HFF-Myc (cell line): Measurements from ENCODE around the gene DOCK4.

ENCODE experiments used
- DNase-seq: peaks from one replicate; pipeline ENCODE4 v3.0.0-alpha.2; 2011; ENCODE audit warnings: low read depth; ENCODE audit errors: extremely low read depth
- H3K4me3 ChIP-seq: replicated peaks from 2 replicates; pipeline ENCODE4 v1.5.1; 2011; ENCODE audit warnings: low read depth, mild to moderate bottlenecking, control low read depth, low read length
- TF ChIP-seq, protein P1 (sequence below): IDR thresholded peaks from 2 replicates; pipeline ENCODE4 v1.5.1; 2012; ENCODE audit warnings: mild to moderate bottlenecking, low read depth, low read length, control low read depth; ENCODE audit errors: missing control alignments

The DOCK4 gene

DNA sequence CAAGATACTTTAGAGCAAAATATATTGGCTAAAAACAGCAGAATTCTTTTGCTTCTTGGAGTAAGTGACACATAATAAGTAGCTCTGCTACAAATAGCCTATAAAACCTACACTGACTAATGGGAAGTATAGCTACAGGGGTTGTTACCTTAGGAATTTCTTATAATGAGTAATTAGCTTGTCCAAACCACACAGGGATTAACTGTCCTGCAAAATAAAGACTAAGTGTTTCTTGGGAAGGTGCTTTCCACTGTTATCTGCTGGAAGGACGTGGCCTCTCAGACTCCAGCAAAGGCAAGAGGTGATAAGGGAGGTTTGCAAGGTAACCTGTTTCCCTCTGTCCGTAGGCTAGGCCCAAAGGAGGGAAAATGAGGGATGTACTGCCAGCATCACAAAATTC, 302.4 kb downstream of the DOCK4 start:
- DNase-seq: no peak
- H3K4me3 ChIP-seq: no peak overlapping the region
- TF ChIP-seq, protein P1, sequence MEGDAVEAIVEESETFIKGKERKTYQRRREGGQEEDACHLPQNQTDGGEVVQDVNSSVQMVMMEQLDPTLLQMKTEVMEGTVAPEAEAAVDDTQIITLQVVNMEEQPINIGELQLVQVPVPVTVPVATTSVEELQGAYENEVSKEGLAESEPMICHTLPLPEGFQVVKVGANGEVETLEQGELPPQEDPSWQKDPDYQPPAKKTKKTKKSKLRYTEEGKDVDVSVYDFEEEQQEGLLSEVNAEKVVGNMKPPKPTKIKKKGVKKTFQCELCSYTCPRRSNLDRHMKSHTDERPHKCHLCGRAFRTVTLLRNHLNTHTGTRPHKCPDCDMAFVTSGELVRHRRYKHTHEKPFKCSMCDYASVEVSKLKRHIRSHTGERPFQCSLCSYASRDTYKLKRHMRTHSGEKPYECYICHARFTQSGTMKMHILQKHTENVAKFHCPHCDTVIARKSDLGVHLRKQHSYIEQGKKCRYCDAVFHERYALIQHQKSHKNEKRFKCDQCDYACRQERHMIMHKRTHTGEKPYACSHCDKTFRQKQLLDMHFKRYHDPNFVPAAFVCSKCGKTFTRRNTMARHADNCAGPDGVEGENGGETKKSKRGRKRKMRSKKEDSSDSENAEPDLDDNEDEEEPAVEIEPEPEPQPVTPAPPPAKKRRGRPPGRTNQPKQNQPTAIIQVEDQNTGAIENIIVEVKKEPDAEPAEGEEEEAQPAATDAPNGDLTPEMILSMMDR: no peak

DNA sequence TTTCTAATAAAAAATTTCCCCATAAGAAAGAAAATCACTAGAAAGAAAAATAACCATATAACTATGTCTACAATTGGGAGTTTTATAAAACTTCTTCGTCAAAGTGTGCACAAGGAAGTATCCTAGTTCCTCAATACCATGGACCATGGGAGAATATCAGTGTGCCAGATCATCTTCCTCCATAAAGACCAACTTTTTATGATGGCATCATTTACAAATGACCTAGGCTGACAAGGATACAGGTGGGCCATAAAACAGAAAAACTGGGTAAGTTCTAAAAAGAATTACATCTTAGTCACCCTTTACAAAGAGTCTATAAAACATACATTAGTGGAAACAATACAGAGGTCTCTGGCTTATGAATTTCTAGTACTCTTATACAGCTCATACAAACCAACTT, 303.2 kb downstream of the DOCK4 start:
- DNase-seq: no peak
- no peak overlapping the region for H3K4me3 ChIP-seq
- TF ChIP-seq, protein P1: no peak

DNA sequence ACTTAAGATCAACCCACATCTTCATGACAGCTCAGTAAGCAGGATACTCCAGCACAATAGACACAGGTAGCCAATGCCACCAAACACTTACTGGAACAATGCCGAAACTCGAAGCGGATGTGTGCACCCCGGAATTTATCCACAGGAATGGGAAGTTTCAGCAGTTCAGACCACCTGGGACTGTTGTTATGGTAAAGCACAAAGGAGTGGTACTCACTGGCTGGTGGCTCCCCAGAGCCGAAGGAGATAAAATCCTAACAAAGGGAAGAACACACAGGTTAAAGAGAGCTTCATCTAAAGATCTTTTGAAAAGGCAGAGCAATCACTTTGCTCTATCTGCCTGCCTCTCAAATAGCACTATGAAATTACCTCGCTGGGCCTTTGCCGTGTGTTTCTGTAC, 305.9 kb downstream of the DOCK4 start:
- TF ChIP-seq, protein P1: no peak
- no peak overlapping the region for H3K4me3 ChIP-seq
- no peak for DNase-seq

DNA sequence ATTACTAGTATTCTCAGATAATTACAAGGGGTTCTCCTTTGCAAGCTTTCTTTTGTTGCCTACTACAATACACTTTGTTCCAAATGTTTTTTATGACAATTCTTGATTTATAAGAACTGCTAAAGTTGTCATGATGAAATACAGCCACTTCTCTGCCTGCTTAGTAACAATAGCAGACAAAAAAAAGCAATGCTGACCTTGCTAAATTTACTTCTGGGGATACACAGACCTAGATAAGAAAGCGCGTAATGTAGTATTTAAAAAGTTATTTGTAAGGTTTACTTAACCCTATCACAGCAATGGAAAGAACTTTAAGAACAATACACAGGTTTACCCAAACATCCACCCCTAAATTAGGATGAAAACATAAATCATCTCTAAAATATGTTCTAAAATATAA, 311.1 kb downstream of the DOCK4 start:
- TF ChIP-seq, protein P1: no peak
- H3K4me3 ChIP-seq: no peak overlapping the region
- no peak for DNase-seq

DNA sequence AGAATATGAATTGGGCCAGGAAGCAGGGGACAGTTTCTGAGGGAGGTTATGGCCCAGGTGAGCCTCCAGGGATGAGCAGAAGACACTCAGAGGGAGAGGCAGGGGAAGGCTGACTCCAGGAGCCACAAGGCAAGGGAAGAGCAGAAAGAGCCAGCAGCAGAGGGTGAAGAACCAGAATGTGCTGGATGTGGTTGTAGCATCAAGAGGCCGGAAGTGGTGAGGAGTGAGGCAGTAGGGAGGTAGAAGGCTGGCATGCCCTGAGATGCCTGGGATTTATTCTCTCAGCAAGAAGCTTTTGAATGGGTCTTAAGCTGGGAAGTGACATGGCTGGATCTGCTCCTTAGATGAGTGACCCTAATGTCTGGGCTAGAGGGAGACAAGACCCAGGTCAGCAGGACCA, 311.7 kb downstream of the DOCK4 start:
- DNase-seq: no peak
- TF ChIP-seq, protein P1: no peak
- H3K4me3 ChIP-seq: no peak overlapping the region

DNA sequence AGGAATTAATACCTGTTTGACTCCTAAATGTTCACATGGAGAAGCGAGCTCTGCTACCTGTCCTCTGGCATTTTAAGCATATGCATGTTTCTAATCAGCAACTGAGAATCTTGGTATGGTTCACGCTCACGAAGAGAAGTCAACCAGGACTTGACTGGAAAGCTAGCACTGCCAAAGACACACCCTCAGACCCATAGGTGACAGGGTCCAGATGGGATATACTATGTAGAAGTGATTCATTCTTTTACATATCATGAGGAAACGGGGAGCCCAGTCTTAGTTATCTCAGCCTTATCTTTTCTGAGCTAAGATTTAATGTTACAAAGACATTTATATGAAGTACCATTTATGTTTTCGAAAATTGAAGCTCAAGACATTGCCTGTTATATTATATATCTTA, 313.0 kb downstream of the DOCK4 start:
- no peak overlapping the region for H3K4me3 ChIP-seq
- TF ChIP-seq, protein P1: no peak
- DNase-seq: no peak

DNA sequence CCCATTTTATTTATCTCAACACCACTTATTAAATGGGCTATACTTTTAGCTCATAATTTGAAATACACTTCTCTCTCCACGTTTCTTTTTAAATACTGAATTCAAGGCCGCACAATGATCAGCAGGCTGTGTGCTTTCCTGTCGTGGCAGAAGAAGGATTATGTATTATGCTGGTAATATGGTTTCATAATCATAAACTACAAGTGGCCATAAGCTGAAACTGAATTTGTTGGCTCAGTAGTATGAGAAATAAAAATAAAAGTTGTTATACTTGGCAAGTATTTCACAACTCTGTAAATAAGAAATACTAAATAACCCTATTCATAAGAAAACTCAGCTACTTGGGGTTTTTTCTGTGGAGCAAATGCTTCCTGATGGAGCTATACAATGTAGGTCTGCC, 313.6 kb downstream of the DOCK4 start:
- H3K4me3 ChIP-seq: no peak overlapping the region
- TF ChIP-seq, protein P1: no peak
- no peak for DNase-seq
